Measurements from ENCODE around the gene USP13. TPM values are rescaled to one million over a fixed set of nuclear protein-coding genes. Genes with fewer than 3 reads are reported as not detected.
"Not testable (repeated sequence)": the region's sequence is repeated elsewhere in the genome, so short reads cannot be mapped to it uniquely, and the experiment has no call there.

The USP13 gene, protein sequence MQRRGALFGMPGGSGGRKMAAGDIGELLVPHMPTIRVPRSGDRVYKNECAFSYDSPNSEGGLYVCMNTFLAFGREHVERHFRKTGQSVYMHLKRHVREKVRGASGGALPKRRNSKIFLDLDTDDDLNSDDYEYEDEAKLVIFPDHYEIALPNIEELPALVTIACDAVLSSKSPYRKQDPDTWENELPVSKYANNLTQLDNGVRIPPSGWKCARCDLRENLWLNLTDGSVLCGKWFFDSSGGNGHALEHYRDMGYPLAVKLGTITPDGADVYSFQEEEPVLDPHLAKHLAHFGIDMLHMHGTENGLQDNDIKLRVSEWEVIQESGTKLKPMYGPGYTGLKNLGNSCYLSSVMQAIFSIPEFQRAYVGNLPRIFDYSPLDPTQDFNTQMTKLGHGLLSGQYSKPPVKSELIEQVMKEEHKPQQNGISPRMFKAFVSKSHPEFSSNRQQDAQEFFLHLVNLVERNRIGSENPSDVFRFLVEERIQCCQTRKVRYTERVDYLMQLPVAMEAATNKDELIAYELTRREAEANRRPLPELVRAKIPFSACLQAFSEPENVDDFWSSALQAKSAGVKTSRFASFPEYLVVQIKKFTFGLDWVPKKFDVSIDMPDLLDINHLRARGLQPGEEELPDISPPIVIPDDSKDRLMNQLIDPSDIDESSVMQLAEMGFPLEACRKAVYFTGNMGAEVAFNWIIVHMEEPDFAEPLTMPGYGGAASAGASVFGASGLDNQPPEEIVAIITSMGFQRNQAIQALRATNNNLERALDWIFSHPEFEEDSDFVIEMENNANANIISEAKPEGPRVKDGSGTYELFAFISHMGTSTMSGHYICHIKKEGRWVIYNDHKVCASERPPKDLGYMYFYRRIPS
- 10 to 100 TPM; 57.5 to 57.7 TPM for total RNA-seq
- long read RNA-seq, full-length matches to known transcripts, result 100 of 135 reads
- long read RNA-seq, partial matches to known transcripts, result 7 of 135 reads
- long read RNA-seq, other reads (novel, unspliced or antisense), result 28 of 135 reads

DNA sequence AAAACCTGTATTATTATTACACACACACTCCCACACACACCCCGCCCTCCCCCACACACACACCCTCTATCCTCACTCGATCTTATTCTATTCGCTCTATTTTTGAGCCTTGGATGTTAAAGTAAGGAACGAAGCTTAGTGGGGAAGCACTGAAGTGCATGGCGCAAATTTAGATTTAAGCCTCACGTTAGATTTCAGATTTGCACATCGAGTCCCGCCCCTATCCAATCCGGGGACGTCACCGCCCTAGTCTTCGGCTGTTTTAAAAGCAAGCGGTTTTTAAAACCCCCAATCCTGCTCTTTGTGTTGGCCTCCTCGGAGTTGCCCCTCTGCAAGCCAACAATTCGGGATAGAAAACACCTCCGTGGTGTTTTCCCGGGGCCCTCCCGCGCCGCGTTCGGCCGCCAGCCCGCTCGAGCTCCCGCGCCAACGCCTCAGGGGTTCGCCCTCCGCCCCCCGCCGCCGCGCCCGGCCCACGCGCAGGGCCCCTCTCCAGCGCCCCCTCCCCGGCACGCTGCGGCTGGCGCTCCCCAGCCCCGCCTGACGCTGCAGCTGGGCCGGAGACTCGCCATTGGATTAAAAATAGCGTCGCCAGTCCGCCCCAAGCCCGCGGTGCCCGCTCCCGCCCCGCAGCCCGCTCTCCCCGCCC, at the start of gene USP13:
Gene USP13, plus strand, starts transcription at position 594 of the 649 bp plus-strand sequence. CDS start 186 bp downstream, outside the sequence.
- ATAC-seq (peak; percentile 71 to 78), DNase-seq (peak; percentile 75)
- intact Hi-C loops (cut with DNase I), result no loop called here

DNA sequence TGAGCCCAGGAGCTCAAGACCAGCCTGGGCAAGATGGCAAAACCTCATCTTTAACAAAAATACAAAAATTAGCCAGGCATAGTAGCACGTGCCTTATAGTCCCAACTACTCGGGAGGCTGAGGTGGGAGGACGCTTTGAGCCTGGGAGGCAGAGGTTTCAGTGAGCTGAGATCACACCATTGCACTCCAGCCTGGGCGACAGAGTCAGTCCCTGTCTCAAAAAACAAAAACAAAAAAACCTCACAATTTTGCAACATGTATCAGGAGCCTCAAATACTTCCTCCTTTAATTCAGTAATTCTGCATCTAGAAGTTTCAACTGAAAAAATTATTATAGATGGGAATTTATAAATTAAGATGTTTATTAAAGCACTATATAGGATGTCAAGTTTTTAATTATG, 49.5 kb upstream of the USP13 start:
- intact Hi-C loops (cut with DNase I), result no loop called here
- DNase-seq, result no peak
- ATAC-seq, result no peak

DNA sequence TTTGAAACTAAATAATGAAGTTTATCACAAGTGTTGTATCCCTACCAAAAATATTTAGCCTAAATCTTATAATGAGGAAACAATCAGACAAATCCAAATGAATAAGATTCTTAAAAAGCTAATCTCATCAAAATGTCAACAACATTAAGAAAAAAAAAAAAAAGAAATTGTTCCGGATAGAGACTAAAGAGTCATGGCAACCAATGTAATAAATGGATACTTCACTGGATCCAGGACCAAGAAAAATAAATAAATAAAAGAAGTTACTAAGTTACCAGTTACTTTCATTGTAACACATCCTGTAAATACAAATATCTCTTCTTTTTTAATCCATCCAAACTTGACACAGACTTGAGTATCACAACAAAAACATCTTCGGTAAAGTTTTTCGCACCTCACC, 49.0 kb upstream of the USP13 start:
- intact Hi-C loops (cut with DNase I), result no loop called here
- DNase-seq, result no peak
- ATAC-seq, result no peak

DNA sequence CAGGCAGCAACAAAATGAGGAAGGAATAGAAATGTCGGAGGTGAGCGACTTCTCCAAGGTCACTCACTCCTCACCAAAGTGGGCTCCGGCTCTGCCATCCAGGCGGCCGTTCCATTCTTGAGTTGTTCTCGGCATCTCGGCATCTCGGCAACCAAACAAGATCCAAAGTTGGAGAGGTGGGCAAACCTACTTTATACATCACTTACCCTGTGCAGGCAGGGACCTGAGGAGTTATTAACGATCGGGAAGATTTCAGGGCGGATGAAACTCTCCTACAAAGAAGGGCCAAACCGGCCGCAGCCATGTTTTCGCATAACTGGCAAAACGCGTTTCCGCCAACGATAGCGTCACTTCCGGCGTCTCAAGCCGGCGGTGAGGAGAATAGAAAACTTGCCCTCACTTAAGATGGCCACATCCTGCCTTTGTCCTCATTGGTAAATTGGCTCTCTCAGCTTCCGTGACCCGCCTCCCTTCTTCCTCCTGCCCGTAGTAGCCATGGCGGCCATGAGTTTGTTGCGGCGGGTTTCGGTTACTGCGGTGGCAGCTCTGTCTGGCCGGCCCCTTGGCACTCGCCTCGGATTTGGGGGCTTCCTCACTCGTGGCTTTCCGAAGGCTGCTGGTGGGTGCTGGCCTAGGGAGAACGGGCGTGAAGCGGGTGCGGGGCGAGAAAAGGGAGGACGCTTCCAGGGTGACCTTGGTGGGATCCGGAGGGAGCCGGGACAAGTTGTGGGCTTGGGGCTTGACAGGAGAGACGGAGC, 48.3 kb upstream of the USP13 start, which contains the start of the genes MRPL47 and NDUFB5:
Gene MRPL47, minus strand, starts transcription at position 318 of the 758 bp plus-strand sequence. Its CDS starts 14 bp downstream, at position 304.
Gene NDUFB5, plus strand, starts transcription at position 474 of the 758 bp plus-strand sequence. Its CDS starts 22 bp downstream, at position 496.
- ATAC-seq, result peak; percentile 100
- peak; percentile 95 for DNase-seq
- intact Hi-C loops (cut with DNase I), result no loop called here

DNA sequence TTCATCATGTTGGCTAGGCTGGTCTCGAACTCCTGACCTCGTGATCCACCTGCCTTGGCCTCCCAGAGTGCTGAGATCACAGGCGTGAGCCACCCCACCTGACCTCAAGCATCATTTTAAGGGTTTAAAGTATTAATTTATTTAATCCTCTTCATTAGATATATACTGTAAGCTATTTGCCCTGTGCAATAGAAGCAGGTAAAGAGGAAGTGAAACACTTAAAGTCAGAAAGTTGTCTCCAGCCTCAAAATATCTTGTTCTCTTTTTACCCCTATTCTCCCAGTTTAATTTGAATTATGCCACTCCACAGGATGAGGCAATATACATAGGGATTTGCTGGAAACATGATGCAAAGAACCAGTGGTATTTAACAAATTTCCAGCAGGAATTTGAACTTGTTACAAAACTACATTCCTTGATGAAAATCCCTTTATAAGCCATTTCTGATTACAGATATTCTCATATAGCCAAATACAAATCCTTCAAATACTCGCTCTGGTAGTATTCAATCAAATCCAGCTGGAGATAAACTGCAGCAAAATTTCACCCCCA, 46.2 kb upstream of the USP13 start:
- intact Hi-C loops (cut with DNase I), result no loop called here
- DNase-seq (no peak), ATAC-seq (no peak)

DNA sequence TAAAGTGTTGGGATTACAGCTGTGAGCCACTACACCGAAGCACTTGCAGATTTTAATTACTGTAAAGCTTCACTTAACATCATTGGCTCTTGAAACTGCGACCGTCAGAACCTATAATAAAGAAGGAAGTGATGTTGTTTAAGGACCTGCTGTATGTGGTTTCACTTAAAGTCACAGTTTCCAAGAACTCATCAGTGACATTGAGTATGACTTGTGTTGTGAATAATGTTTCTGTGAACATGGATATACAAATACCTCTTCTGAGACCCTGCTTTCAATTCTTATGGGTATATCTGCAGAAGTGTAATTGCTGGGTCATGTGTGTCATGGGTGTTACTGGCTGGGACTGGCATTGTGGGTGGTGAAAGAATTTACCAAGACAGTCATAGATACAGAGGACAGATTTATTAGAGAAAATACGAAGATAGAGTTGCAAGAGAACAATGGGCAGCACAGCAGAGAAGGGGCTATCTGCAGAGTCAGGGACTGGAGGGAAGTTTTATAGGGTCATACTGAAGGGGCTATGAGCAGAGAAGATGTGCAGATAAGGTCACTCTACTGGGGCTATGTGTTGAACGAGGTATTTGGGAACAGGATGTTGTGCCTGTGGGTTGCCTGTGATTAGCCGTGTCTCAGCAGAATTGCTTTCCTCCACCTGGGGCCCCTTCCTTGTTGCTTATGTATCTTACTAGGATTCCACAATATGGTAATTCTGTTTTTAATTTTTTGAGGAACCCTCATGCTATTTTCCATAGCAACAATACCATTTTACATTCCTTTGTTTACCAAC, 43.7 kb upstream of the USP13 start:
- ATAC-seq (no peak), DNase-seq (no peak)
- intact Hi-C loops (cut with DNase I), result no loop called here

DNA sequence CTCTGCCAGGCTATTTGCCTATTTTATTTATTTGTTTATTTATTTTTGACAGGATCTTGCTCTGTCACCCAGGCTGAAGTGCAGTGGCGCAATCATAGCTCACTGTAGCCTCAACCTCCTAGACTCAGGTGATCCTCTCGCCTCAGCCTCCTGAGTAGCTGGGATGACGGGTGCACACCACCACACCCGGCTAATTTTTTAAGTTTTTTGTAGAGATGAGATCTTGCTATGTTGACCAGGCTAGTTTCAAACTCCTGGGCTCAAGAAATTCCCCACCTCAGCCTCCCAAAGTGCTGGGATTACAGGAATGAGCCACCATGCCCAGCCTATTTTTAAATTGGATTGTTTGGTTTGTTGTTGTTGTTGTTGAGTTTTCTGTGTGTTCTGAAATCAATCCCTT, 42.8 kb upstream of the USP13 start:
- ATAC-seq (no peak), DNase-seq (no peak)
- intact Hi-C loops (cut with DNase I), result no loop called here

DNA sequence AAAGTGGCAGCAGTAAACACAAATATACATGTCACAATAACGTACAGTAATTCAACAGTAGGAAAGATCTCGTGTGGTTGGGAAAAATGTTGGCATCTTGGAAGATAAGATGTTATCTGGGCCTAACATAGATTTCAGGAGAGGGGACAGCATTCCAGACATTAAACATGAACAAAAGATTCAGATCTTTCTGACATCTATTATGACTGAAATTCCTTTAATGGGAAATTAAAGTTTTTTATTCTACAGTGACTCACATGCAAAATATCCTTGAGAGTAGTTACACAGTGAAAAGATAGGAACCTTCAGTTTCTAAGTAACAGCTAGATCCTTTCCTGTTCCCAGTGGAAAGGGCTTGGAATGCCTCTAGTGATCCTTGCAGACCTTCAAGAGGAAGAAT, 39.0 kb upstream of the USP13 start:
- peak in 1 of 2 donors; percentile 19 for ATAC-seq
- intact Hi-C loops (cut with DNase I), result no loop called here

DNA sequence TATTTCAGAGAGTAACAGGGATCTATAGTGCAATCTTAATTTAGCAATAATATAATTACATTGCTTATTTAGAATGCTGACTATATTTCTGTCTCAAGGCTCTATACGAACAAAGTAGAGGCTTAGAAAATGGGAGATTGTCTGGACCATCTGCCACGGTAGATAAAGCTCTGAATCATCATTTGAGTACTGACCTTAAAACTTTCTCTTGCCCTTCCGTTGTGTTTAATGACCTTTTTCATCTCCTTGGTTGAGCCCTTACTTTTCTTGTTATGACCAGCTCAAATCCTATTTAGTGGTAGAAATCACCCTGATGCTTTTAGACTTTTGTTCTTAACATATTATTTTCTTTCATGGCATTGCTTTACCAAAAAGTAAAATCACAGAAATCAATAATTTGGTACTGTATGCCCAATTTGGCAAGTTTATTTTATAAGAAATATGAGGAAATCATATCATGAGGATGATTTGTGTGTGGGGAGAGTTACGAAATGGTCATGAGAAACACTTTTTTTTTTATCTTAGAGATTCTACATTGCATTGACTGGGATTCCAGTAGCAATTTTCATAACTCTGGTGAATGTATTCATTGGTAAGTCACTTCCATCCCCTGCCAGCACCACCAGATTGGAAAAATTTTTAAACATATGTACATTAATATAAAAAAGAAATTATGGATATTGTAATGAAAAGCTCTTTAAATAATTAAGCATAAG, 37.2 kb upstream of the USP13 start:
- intact Hi-C loops (cut with DNase I), result no loop called here
- no peak for DNase-seq
- ATAC-seq, result no peak

More for the DNA sequence above, 39.0 kb upstream of the USP13 start:
- DNase-seq, result no peak

DNA sequence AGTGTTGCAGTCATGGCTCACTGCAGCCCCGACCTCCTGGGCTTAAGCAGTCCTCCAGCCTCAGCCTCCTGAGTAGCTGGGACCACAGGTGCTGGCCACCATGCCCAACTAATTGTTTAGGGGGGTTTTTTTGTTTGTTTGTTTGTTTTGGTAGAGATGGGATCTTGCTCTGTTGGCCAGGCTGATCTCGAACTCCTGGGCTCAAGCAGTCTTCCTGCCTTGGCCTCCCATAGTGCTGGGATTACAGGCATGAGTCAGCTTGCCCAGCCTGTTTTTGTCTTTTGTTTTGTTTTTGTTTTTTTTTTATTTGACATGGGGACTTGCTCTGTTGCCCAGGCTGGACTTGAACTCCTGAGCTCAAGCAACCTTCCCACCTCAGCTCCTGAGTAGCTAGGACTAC, 30.8 kb upstream of the USP13 start:
- no peak for ATAC-seq
- intact Hi-C loops (cut with DNase I), result no loop called here
- no peak for DNase-seq

DNA sequence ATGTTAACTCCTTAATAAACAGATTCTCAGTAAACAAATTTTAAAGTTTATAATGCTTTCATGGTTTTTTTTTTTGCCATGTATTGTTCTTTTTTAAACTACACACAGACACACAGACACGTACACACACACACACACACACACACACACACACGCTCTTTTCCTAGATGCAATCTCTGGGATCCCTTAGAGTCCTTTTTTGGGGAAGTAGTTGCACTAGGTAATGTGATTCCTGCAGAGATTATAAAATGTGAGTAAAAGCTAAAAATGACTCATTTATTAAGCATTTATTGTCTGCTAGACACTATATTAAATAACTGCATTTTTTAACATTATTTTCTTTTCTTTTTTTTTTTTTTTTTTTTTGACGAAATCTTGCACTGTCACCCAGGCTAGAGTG, 28.4 kb upstream of the USP13 start:
- DNase-seq (no peak), ATAC-seq (no peak)
- intact Hi-C loops (cut with DNase I), result no loop called here

DNA sequence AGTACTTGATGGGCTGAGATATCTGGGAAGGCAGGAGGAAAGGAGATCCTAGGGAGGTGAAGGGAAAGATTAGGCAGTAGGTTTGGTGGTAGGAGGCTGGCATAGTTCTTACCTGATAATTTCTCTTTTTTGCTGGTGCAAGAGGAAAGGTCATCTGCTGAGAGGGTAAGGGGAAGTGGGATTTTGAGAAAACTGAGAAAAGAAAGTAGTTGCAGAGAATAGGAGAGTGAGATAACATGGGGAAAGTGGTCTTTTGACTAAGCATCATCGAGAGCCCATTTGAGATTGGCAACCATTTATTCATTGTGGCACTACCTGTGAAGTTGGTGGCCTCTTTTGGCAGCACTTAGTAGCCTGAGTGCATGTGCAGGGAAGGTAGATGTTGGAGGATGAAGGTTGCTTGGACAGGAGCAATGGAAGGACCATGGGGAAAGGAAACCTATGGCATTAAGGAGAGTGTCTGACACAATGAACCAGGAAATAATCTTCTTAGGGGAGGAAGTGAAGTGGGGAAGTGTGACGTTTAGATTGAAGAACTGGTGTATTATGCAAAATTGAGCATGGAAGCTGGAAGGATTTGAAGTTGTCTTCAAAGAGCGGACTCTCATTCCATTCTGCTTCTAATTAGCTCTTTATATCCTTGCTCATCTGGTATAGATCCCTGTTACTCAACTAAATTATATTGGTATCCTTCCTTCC, 21.9 kb upstream of the USP13 start:
- intact Hi-C loops (cut with DNase I), result no loop called here
- no peak for DNase-seq
- ATAC-seq, result no peak

DNA sequence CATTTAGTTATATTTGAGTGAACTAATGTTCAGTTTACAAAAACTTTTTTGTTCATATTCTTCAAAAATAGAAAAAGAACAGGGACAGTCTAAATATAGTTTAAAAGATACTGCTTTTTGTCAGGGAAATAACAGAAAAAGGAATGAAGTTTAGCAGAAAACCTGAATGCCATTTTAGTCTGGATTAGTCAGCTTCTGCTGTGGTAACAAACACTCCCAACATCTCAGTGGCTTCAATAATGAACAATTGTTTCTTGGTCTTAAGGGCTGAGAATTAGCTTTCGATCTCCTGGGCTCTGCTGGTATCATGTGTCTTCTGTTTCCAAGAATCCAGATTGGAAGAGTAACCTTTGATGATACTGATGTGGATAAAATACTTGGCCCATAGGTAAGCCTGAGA, 12.4 kb upstream of the USP13 start:
- intact Hi-C loops (cut with DNase I), result no loop called here
- ATAC-seq (no peak), DNase-seq (no peak)

DNA sequence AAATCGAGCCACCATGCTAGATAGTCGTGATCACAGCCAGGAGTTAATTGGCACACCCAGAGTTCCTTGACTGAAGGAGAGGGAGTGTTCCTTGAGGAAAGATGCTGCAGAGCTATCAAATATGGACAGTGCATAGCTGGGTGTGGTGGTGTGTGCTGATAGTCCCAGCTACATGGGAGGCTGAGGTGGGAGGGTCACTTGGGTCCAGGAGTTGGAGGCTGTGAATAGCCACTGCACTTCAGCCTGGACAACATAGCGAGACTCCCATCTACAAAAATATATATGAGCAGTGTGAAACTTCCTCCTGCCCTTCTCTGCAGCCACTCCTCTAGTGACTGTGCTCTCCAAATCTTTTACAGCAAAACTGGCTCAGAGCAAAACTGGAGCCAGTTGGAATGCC, 10.0 kb upstream of the USP13 start:
- no peak for DNase-seq
- no peak for ATAC-seq
- intact Hi-C loops (cut with DNase I), result no loop called here

DNA sequence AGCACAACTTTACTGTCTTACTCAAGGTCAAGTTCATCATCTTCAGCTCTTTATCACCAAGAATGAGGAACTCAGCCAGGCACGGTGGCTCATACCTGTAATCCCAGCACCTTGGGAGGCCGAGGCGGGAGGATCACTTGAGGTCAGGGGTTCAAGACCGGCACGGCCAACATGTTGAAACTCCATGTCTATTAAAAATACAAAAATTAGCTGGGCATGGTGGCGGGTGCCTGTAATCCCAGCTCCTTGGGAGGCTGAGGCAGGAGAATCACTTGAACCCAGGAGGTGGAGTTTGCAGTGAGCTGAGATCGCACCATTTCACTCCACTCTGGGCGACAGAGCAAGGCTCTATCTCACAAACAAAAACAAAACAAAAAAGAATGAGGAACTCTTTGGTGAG, 9.0 kb upstream of the USP13 start:
- ATAC-seq; DNase-seq; intact Hi-C loops (cut with DNase I): not testable (repeated sequence)

DNA sequence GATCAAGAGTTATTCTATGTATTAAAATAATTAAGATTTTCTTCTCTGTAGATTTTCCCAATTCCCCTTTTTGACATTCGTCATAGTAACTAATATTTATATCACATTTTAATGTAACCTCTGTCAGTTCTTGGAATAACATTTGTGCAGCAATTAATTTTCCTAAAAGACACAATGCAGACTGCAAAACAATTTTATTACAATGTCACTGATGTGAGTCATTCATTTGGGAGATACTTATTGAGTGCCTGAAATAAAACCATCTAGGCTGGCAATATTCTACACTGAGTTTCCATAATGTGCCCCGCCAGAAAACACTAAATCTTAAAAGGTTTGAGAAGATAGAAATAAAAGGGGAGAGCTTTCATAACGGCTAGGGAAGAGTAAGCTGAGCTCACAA, 6.7 kb upstream of the USP13 start:
- intact Hi-C loops (cut with DNase I), result no loop called here
- ATAC-seq, result no peak

More for the DNA sequence above, 6.7 kb upstream of the USP13 start:
- DNase-seq, result no peak
